ENCODE results near the gene NRCAM.

- TF ChIP-seq CREB1 (IDR thresholded peaks at IDR 0.05) (no peak), RFX5 (IDR thresholded peaks at IDR 0.05; ENCODE audit: borderline replicate concordance, low read depth, low read length) (no peak), JUND (IDR thresholded peaks at IDR 0.05; ENCODE audit: low read length) (no peak), NRF1 (IDR thresholded peaks at IDR 0.05; ENCODE audit: low read depth, low read length) (no peak), POLR2A (IDR thresholded peaks at IDR 0.05; ENCODE audit: control extremely low read depth in 1 of 2, low read depth in 2 of 2, low read length in 2 of 2) (no peak), ATF2 (IDR thresholded peaks at IDR 0.05; ENCODE audit: low read length) (no peak), USF2 (IDR thresholded peaks at IDR 0.05; ENCODE audit: low read length) (no peak)
Measured at GRCh38 chr7:108425714-108426275, 30.4 kb downstream of the NRCAM start.

Measured in H1 (cell line).